Measurements from ENCODE around the gene F2.

DNA sequence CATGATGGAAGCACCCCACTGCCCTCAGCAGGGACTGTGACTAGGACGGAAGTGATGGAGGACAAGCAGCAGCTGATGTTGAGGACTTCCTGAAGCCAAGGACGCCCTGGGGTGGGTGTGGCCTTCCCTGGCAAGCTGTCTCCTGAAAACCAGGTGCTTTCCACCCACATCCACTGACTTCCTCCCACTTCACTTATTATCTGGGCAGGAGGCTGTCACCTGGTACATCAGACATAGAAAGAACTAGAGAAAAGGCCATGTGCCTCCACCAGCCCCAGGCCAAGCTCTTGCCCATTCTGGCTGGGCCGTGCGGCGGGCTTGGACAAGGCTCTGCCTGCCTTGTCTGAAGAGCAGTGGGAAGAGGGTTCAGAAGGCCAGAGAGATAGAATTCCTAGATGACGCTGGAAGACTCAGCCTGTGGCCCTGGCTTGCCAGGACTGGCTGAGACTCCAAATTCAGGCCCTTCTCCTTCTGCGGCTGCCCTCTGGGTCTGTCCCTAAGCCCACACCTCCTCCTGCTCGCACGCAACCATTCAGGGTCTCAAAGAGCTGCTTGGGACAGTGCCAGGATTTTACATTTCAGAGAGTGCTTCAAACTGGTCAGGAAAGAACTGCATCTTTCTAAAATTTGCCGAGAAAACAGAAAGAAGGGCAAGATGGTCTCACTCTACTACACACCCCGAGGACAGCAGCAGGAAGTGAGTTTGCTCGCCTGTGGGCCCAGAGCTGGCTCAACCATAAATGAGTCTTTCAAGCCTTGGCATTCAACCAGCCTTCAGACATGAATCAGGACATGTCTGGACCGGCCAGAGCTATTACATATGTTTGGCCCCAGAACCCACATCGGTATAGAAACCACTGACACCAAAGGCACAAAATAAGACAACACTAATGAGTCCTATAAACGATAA is 31.9 kb upstream of the F2 start:
- TF ChIP-seq, protein P1, sequence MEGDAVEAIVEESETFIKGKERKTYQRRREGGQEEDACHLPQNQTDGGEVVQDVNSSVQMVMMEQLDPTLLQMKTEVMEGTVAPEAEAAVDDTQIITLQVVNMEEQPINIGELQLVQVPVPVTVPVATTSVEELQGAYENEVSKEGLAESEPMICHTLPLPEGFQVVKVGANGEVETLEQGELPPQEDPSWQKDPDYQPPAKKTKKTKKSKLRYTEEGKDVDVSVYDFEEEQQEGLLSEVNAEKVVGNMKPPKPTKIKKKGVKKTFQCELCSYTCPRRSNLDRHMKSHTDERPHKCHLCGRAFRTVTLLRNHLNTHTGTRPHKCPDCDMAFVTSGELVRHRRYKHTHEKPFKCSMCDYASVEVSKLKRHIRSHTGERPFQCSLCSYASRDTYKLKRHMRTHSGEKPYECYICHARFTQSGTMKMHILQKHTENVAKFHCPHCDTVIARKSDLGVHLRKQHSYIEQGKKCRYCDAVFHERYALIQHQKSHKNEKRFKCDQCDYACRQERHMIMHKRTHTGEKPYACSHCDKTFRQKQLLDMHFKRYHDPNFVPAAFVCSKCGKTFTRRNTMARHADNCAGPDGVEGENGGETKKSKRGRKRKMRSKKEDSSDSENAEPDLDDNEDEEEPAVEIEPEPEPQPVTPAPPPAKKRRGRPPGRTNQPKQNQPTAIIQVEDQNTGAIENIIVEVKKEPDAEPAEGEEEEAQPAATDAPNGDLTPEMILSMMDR (IDR thresholded peaks at IDR 0.05) = no peak
- TF ChIP-seq POLR2A (IDR thresholded peaks at IDR 0.05) = no peak

All from esophagus squamous epithelium (tissue), 4 donors.